ENCODE results near the gene VASN. TPM values are rescaled to one million over a fixed set of nuclear protein-coding genes. Genes with fewer than 3 reads are reported as not detected.

VASN gene
- total and polyA plus RNA-seq, 7 donors, result 2.0 to 3.8 (median 3.3) TPM

DNA sequence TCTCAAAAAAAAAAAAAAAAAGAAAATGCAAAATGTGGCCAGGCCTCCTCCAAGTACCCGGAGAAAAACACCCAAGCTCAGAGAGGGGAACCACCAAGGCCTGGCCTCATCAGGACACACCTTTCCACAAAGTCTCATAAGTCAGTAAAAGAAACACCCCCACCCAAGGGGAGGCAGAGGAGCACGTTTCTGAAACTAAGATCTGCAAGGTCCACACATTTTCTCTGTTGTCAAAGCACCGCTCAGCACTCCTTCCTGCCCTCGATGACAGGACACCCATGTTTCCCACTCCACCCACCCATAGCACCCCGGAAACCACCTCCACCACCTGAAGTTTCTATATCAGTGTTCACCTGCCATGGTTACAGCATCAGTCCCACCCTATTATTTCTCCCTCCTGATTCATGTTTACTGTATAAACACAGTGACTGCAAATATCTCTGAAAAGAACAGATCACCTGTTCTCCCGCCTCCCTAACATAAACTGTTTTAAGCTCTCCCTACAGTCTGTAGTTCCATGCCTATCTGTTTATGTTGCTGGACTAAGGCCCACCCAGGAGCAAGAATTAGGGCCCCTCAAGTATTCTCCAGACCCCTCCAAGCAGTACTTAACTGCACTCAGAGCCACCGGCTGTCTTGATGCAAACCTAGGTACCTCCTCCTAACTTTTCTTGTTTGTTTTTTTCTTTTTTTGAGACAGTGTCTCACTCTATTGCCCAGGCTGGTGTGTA is 42.7 kb downstream of the VASN start:
- ATAC-seq (no peak), DNase-seq (no peak)
- peaks cover 0 to 12% of the 10 kb centered on the region in 2 donors for H3K36me3 ChIP-seq (ENCODE audit: insufficient read depth in 1 of 2, low read depth in 1 of 2)
- H3K4me3 ChIP-seq, result peak overlapping the region; percentile 96
- H3K9me3 ChIP-seq, result no peaks in the 10 kb centered on the region
- TF ChIP-seq, protein P1, sequence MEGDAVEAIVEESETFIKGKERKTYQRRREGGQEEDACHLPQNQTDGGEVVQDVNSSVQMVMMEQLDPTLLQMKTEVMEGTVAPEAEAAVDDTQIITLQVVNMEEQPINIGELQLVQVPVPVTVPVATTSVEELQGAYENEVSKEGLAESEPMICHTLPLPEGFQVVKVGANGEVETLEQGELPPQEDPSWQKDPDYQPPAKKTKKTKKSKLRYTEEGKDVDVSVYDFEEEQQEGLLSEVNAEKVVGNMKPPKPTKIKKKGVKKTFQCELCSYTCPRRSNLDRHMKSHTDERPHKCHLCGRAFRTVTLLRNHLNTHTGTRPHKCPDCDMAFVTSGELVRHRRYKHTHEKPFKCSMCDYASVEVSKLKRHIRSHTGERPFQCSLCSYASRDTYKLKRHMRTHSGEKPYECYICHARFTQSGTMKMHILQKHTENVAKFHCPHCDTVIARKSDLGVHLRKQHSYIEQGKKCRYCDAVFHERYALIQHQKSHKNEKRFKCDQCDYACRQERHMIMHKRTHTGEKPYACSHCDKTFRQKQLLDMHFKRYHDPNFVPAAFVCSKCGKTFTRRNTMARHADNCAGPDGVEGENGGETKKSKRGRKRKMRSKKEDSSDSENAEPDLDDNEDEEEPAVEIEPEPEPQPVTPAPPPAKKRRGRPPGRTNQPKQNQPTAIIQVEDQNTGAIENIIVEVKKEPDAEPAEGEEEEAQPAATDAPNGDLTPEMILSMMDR (IDR thresholded peaks at IDR 0.05), result no peak
- H3K4me1 ChIP-seq, result peaks cover 9% of the 10 kb centered on the region
- H3K27ac ChIP-seq, result no peak overlapping the region
- intact Hi-C loops (cut with DNase I), result no loop called here
- no peaks in the 10 kb centered on the region for H3K27me3 ChIP-seq (ENCODE audit: insufficient read depth in 3 of 3, low read length in 2 of 3)
- 89 to 96% (median 94%) methylated on average over 7 of the region's 7 CpGs for WGBS, 3 donors

DNA sequence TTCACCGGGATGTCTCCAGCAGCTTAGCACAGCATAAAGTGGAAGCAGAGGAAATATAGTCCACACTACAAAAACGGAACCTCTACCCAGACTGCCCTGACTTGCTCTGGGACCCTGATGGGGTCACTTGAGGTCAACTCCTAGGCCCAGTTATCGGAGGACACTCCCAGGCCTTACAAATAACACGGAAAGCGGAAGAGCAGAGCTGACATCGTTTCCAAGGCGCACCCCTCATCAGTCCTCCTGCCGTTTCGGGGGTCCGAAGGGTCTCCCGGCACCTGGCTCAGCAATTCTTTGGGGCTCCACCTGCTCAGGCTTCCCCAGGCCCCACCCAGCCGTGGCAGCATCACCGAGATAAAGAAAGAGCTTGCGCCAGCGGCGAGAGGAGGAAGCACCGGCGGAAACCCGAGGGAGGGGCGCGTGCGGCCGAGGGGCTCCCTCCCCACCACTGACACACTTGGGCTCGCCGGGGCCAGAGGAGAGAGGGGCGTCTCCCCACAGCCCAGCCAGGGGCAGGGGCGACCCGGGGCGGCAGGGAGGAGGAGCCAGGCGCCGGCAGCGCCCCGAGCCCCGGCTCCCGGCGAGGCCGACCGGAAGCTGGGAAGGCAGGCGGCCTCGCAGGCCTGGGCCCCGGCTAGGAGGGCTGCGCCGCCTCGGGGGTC is 44.0 kb downstream of the VASN start:
- Histone ChIP-seq H3K27me3 (ENCODE audit: insufficient read depth in 3 of 3, low read length in 2 of 3) (no peaks in the 10 kb centered on the region), H3K27ac (peak overlapping the region; percentile 59), H3K36me3 (ENCODE audit: insufficient read depth in 1 of 2, low read depth in 1 of 2) (peaks cover 0 to 12% of the 10 kb centered on the region in 2 donors), H3K4me1 (peaks cover 4% of the 10 kb centered on the region), H3K9me3 (no peaks in the 10 kb centered on the region), H3K4me3 (peak overlapping the region; percentile 96)
- ATAC-seq, result peak; percentile 11 to 20 (median 14)
- WGBS, 3 donors, result 7 to 11% (median 8%) methylated on average over 40 to 44 of the region's 44 CpGs
- DNase-seq, result peak; percentile 47 to 76
- intact Hi-C loops (cut with DNase I), result no loop called here
- TF ChIP-seq, protein P1 (IDR thresholded peaks at IDR 0.05), result no peak

GRCh38 chr16:4416200-4417032 is 44.8 kb downstream of the VASN start, which contains the start of gene CORO7:
TSS of gene CORO7 (minus strand) at chr16:4416596. CDS start at chr16:4416518, 78 bp downstream.
- TF ChIP-seq, protein P1 (IDR thresholded peaks at IDR 0.05), result no peak
- peak within 1 kb of the TSS; percentile 96 for H3K4me3 ChIP-seq
- ATAC-seq (peak; percentile 98 to 99 (median 98)), DNase-seq (peak; percentile 97 to 98)
- H3K9me3 ChIP-seq, result no peaks in the 10 kb centered on the region
- peak within 1 kb of the TSS; percentile 59 for H3K27ac ChIP-seq
- H3K4me1 ChIP-seq, result peaks cover 4% of the 10 kb centered on the region
- no peaks in the 10 kb centered on the region for H3K27me3 ChIP-seq (ENCODE audit: insufficient read depth in 3 of 3, low read length in 2 of 3)
- WGBS, 3 donors, result 0 to 1% (median 1%) methylated on average over 56 to 92 of the region's 92 CpGs
- H3K36me3 ChIP-seq (ENCODE audit: insufficient read depth in 1 of 2, low read depth in 1 of 2), result peaks cover 0 to 12% of the 10 kb centered on the region in 2 donors
- intact Hi-C loops (cut with DNase I), result no loop called here

- no peaks in the 10 kb centered on the region for H3K27me3 ChIP-seq (ENCODE audit: insufficient read depth in 3 of 3, low read length in 2 of 3)
- intact Hi-C loops (cut with DNase I), result no loop called here
- WGBS, 3 donors, result 58 to 61% (median 60%) methylated on average over 7 of the region's 7 CpGs
- TF ChIP-seq, protein P1 (IDR thresholded peaks at IDR 0.05), result no peak
- no peaks in the 10 kb centered on the region for H3K36me3 ChIP-seq (ENCODE audit: insufficient read depth in 1 of 2, low read depth in 1 of 2)
- DNase-seq (no peak), ATAC-seq (no peak)
- H3K4me3 ChIP-seq, result no peak overlapping the region
- H3K4me1 ChIP-seq, result peaks cover 5% of the 10 kb centered on the region
- no peak overlapping the region for H3K27ac ChIP-seq
- no peaks in the 10 kb centered on the region for H3K9me3 ChIP-seq
Measured at GRCh38 chr16:4419402-4419959, 47.8 kb downstream of the VASN start.
